HEK293 (cell line): ENCODE measurements around the gene KCNQ2.

Experiments
- CTCF ChIP-seq: fragments of 450-650 bp; formaldehyde crosslinking; IDR thresholded peaks from 2 replicates; pipeline ENCODE4 v1.5.1; 2016; ENCODE audit warnings: missing biosample characterization, missing genetic modification characterization
- KLF1 ChIP-seq: fragments of 450-650 bp; formaldehyde crosslinking; IDR thresholded peaks from 2 replicates; pipeline ENCODE4 v1.5.1; 2016; ENCODE audit warnings: missing biosample characterization, missing genetic modification characterization
- PBX3 ChIP-seq: sonication (generic); formaldehyde crosslinking; IDR thresholded peaks from 2 replicates; pipeline ENCODE4 v1.8.1; 2022; ENCODE audit warnings: mild to moderate bottlenecking, moderate library complexity, missing genetic modification reagents
- TRIM28 ChIP-seq: IDR thresholded peaks from 2 replicates; pipeline ENCODE4 v1.6.1; 2011; ENCODE audit warnings: low read length, control low read depth, borderline replicate concordance
- TSHZ1 ChIP-seq: fragments of 450-650 bp; formaldehyde crosslinking; IDR thresholded peaks from 2 replicates; pipeline ENCODE4 v1.5.1; 2016; ENCODE audit warnings: missing biosample characterization, missing genetic modification characterization, borderline replicate concordance
- ZBTB20 ChIP-seq: fragments of 450-650 bp; formaldehyde crosslinking; IDR thresholded peaks from 2 replicates; pipeline ENCODE4 v1.5.1; 2016; ENCODE audit warnings: missing biosample characterization, missing genetic modification characterization
- ZFHX2 ChIP-seq: fragments of 450-650 bp; formaldehyde crosslinking; conservative IDR thresholded peaks from 2 replicates; pipeline ENCODE4 v1.5.1; 2016; ENCODE audit warnings: missing biosample characterization, missing genetic modification characterization
- ZNF112 ChIP-seq: fragments of 450-650 bp; formaldehyde crosslinking; IDR thresholded peaks from 2 replicates; pipeline ENCODE4 v1.5.0; 2017; ENCODE audit warnings: missing biosample characterization, missing genetic modification characterization
- ZNF138 ChIP-seq: fragments of 450-650 bp; formaldehyde crosslinking; IDR thresholded peaks from 2 replicates; pipeline ENCODE4 v1.5.1; 2016; ENCODE audit warnings: missing biosample characterization, missing genetic modification characterization, borderline replicate concordance
- ZNF211 ChIP-seq: fragments of 450-650 bp; formaldehyde crosslinking; IDR thresholded peaks from 2 replicates; pipeline ENCODE4 v1.5.1; 2016; ENCODE audit warnings: low read depth, missing biosample characterization, missing genetic modification characterization
- ZNF626 ChIP-seq: fragments of 450-650 bp; sonication (Bioruptor Pico); formaldehyde crosslinking; IDR thresholded peaks from 2 replicates; pipeline ENCODE4 v1.5.1; 2018; ENCODE audit warnings: missing biosample characterization, missing genetic modification characterization, inconsistent platforms
- ZNF747 ChIP-seq: fragments of 450-650 bp; formaldehyde crosslinking; IDR thresholded peaks from 2 replicates; pipeline ENCODE4 v1.5.1; 2016; ENCODE audit warnings: missing biosample characterization, missing genetic modification characterization
- ZNF776 ChIP-seq: fragments of 450-650 bp; formaldehyde crosslinking; IDR thresholded peaks from 2 replicates; pipeline ENCODE4 v1.5.0; 2017; ENCODE audit warnings: missing biosample characterization, missing genetic modification characterization, borderline replicate concordance

GRCh38 chr20:63466861-63467260, 5.6 kb downstream of the KCNQ2 start:
- TF ChIP-seq CTCF (tag by site-specific recombination) (no peak), TSHZ1 (tag by site-specific recombination) (no peak), ZBTB20 (no peak), ZNF211 (tag by site-specific recombination) (no peak), TRIM28 (no peak), ZNF747 (tag by site-specific recombination) (no peak), ZFHX2 (tag by site-specific recombination) (no peak), KLF1 (tag by site-specific recombination) (no peak), ZNF138 (tag by site-specific recombination) (no peak), ZNF112 (no peak), ZNF776 (tag by site-specific recombination) (no peak), ZNF626 (tag by site-specific recombination) (no peak), PBX3 (CRISPR knock-in tag) (no peak)
